ENCODE data around the gene RAB3IL1. TPM values are rescaled to one million over a fixed set of nuclear protein-coding genes. Genes with fewer than 3 reads are reported as not detected.

The RAB3IL1 gene
- total RNA-seq, 2 donors from 2014 or later, result 5.4 to 11.5 TPM

DNA sequence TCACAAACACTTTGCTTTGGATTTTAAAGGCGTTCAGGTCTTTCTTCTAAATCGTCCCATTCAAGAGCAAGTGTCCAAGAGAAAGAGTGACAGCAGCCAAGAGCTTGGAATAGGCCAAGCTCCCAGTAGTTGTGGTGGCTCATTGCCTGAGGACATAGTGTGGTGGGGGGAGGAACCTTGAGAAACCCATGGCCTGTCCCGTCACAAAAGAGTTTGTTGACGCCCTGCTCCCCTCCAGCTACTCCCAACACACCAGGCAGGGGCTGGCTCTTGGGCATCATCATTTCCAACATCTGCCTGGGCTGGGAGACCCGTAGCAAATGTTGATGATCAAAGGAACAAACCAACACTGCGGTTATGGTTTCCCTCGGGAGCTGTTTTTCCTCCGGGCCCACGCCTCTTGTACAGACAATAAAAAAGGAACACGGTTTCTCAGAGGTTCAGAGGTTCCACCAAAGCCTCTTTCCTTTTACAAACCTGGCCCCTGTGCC lies 46.8 kb downstream of the RAB3IL1 start:
- DNase-seq (no peak), ATAC-seq (no peak)
- TF ChIP-seq POLR2A (IDR thresholded peaks at IDR 0.05) (no peak), CTCF (IDR thresholded peaks at IDR 0.05) (no peak)
- Histone ChIP-seq H3K27ac (no peak overlapping the region), H3K4me1 (no peaks in the 10 kb centered on the region), H3K27me3 (no peaks in the 10 kb centered on the region), H3K36me3 (replicated peaks in 1 of 2; ENCODE audit: insufficient read depth in 1 of 2, low read depth in 2 of 2) (no peaks in the 10 kb centered on the region), H3K4me3 (no peak overlapping the region), H3K9me3 (no peaks in the 10 kb centered on the region)
- intact Hi-C loops (cut with DNase I), result no loop called here
- 47 to 57% methylated on average over 9 to 10 of the region's 10 CpGs for WGBS, 2 donors

DNA sequence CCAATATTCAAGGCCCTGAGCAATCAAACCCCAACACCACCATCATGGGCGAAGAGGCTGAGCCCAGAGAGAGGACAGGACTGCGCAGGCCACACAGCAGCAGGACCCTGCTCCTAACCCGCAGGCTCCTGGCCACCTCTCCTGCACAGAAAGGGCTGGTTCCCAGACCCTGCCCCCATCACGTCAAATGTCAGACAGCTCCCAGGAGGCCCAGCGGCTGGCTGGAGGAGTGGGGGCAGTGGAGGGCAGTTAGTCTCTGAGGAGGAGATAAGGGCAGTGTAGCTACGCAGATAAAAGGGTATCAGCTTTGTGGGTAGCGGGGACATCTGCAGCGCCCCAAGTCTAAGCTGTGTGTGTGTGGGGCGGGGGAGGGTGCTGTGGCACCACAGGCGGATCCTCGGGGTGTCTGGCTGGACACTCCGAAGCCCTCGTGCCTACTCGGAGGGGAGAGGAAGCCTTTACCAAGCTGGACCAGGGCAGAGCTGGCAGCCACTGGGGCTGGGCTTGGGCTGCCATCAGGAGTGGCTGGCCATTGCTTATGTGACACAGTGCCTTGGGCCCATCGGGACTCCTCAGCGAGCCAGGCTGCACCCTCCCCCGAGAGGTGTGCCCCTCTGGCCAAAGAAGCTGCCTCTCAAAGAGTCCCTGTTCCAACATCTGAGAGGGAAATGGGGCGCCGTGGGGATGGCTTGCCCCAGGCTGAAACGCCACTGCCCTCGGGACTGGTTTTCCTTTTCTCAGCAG lies 47.5 kb downstream of the RAB3IL1 start:
- Histone ChIP-seq H3K9me3 (no peaks in the 10 kb centered on the region), H3K4me1 (no peaks in the 10 kb centered on the region), H3K27ac (no peak overlapping the region), H3K36me3 (replicated peaks in 1 of 2; ENCODE audit: insufficient read depth in 1 of 2, low read depth in 2 of 2) (no peaks in the 10 kb centered on the region), H3K4me3 (no peak overlapping the region), H3K27me3 (no peaks in the 10 kb centered on the region)
- WGBS, 2 donors, result 63 to 66% methylated on average over 19 to 21 of the region's 21 CpGs
- intact Hi-C loops (cut with DNase I), result no loop called here
- no peak for TF ChIP-seq CTCF (IDR thresholded peaks at IDR 0.05)
- no peak for TF ChIP-seq POLR2A (IDR thresholded peaks at IDR 0.05)
- DNase-seq, result no peak
- no peak for ATAC-seq

- Histone ChIP-seq H3K4me3 (no peak overlapping the region), H3K36me3 (replicated peaks in 1 of 2; ENCODE audit: insufficient read depth in 1 of 2, low read depth in 2 of 2) (no peaks in the 10 kb centered on the region), H3K4me1 (no peaks in the 10 kb centered on the region), H3K27ac (no peak overlapping the region), H3K9me3 (no peaks in the 10 kb centered on the region), H3K27me3 (no peaks in the 10 kb centered on the region)
- intact Hi-C loops (cut with DNase I), result no loop called here
- no peak for DNase-seq
- 70 to 84% methylated on average over 3 to 4 of the region's 4 CpGs for WGBS, 2 donors
- TF ChIP-seq CTCF (IDR thresholded peaks at IDR 0.05), result no peak
- TF ChIP-seq POLR2A (IDR thresholded peaks at IDR 0.05), result no peak
- no peak for ATAC-seq
Measured at GRCh38 chr11:61869429-61869707, 48.0 kb downstream of the RAB3IL1 start.

DNA sequence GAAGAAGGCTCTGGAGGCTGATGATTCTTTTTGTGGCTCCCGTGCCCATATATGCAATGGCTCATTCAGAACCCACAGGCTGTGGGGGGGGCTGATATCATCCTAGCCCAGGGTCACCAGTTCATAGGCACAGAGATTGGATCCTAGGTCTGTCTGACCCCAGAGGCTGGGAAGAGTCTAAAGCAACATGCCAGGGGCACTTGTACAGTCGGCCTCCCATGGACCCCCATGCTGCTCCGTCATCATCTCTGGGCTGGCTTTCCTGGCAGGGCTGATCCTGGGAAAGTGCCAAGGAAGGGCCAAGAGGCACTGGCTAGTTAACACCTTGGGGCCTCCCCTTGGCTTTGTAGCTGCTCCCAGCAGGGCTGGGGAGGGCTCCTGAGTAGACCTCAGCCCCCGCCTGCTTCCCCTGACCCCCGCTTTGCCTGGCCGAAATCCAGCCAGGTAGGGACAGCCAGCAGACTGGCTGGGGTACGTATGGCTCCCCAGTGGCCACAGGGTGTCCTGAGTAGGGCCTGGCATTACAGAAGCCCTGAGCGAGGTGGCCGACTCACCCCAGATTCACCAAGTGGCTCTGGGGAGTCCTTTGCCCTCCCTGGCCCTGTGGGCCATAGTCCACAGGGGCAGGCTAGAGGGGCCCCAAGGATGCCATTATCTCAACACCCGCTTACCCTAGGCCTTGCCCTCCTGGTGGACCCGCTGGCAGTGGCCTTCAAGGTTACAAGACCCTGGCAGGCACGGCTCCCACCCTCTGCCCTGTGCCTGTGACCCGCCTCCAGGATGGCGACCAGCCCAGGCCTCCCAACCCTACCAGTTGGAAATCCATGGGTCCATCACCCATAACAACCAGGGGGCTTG lies 48.6 kb downstream of the RAB3IL1 start:
- WGBS, 2 donors, result 86 to 93% methylated on average over 1 to 12 of the region's 14 CpGs
- intact Hi-C loops (cut with DNase I), result no loop called here
- no peak for TF ChIP-seq POLR2A (IDR thresholded peaks at IDR 0.05)
- no peak for TF ChIP-seq CTCF (IDR thresholded peaks at IDR 0.05)
- no peaks in the 10 kb centered on the region for H3K27me3 ChIP-seq
- H3K9me3 ChIP-seq, result no peaks in the 10 kb centered on the region
- ATAC-seq, result no peak
- no peaks in the 10 kb centered on the region for H3K4me1 ChIP-seq
- no peak overlapping the region for H3K4me3 ChIP-seq
- no peak overlapping the region for H3K27ac ChIP-seq
- no peak for DNase-seq
- H3K36me3 ChIP-seq (replicated peaks in 1 of 2; ENCODE audit: insufficient read depth in 1 of 2, low read depth in 2 of 2), result no peaks in the 10 kb centered on the region

Data from body of pancreas (tissue), 4 donors.